Pancreas (tissue), 10 donors: ENCODE measurements around the gene TRIO. TPM values are rescaled to one million over a fixed set of nuclear protein-coding genes. Genes with fewer than 3 reads are reported as not detected.
A peak's percentile ranks its signal among the peaks of the same experiment; 100 is the strongest.

Experiments used
- ATAC-seq, 4 donors: fragments of 200-7000 bp; cut with Tn5 transposase; one replicate each; pipeline versions ENCODE4 v1.8.0 to v1.9.1; 2020; ENCODE audit warnings: mild to moderate bottlenecking in 4 of 4, moderate library complexity in 4 of 4
- DNase-seq, 6 donors: peaks; one replicate each; pipeline ENCODE4 v3.0.0-alpha.2; 2020
- FAIRE-seq: peaks from 2 replicates; lab custom pipeline; 2012; peaks lifted over from hg19 to GRCh38; lab: Jason Lieb, UNC
- H3K27ac ChIP-seq, 4 donors: fragments of 200-600 bp; sonication (generic); 1 replicate in 3 of 4; 2 replicates in 1 of 4; pipeline versions ENCODE4 v1.5.0 to v1.8.0; 2020
- H3K27me3 ChIP-seq, 4 donors: fragments of 200-600 bp; one replicate each; pipeline ENCODE4 v1.8.0; 2021
- H3K36me3 ChIP-seq, 3 donors: fragments of 200-600 bp; sonication (generic) in 1 of 3; one replicate each; pipeline versions ENCODE4 v1.5.0 to v1.8.0; 2020 to 2021
- H3K4me1 ChIP-seq, 3 donors: fragments of 200-600 bp; one replicate each; pipeline ENCODE4 v1.8.0; 2021
- H3K4me3 ChIP-seq, 4 donors: fragments of 200-600 bp; sonication (generic) in 2 of 4; one replicate each; pipeline versions ENCODE4 v1.5.0 to v1.8.0; 2020 to 2021
- H3K9me3 ChIP-seq, 4 donors: fragments of 200-600 bp; one replicate each; pipeline ENCODE4 v1.8.0; 2021
- CTCF ChIP-seq, 4 donors: fragments of 200-600 bp; sonication (generic) in 3 of 4; IDR thresholded peaks; one replicate each; pipeline versions ENCODE4 v1.5.0 to v1.8.0; 2021; ENCODE audit warnings: antibody characterized with exemption in 4 of 4
- WGBS, 2 donors: extraction: QIAGEN DNeasy Blood & Tissue Kit; methylation state at CpG; one replicate each; pipeline ENCODE4 v1.1.7; 2013; 5-methylcytosine and 5-hydroxymethylcytosine counted together
- intact Hi-C, 3 donors: fragments of 100-400 bp; cut with DNase I; formaldehyde crosslinking; loops; one replicate each; pipeline versions ENCODE4 v1.11.1 to v1.14.2; 2022
- polyA plus RNA-seq, 2 donors: library from polyadenylated mRNA; stranded (reverse); fragments of 200-250 nt; gene quantifications; one replicate each; pipeline ENCODE4 v1.2.3, GENCODE V29; 2013
- total RNA-seq, 6 donors: library from RNA; stranded (reverse); fragmentation: NEBNext Ultra II Directional in 4 of 6; extraction: Animal tissue kit (Norgen Biotek cat#: 25700) in 4 of 6; gene quantifications; one replicate each; pipeline versions ENCODE4 v1.2.1 to v1.2.4, GENCODE V29; 2021 to 2023
- donor health status: healthy with polysubstance abuse.
- donor health status: DM: no; HTN: no; CAD: no; lungs with moderate emphysema.
- donor health status: DM: no; HTN: no; CAD: no.
- donor health status: control.
- donor health status: control.
- donor health status: Bipolar disorder and iron deficiency.
- donor health status: DM: yes; HTN: yes; CAD: no.
- donor health status: DM: no; HTN: no; CAD: no.
- donor health status: DM: no; HTN: no; CAD: no.
- donor health status: DM: yes; HTN: yes; CAD: no.

TRIO gene
- total and polyA plus RNA-seq, 8 donors: 27.3 to 82.5 (median 38.3) TPM

- intact Hi-C loops: no loop called here
- Histone ChIP-seq H3K9me3 (no peaks in the 10 kb centered on the region), H3K27me3 (no peaks in the 10 kb centered on the region), H3K27ac (no peak overlapping the region), H3K4me3 (no peak overlapping the region), H3K36me3 (peaks cover 0 to 20% (median 0%) of the 10 kb centered on the region in 3 donors), H3K4me1 (no peaks in the 10 kb centered on the region)
- WGBS, 2 donors: 74 to 78% methylated on average over 5 of the region's 5 CpGs
- DNase-seq (no peak), ATAC-seq (peak in 1 of 4 donors; percentile 10), FAIRE-seq (no peak)
- TF ChIP-seq CTCF (IDR thresholded peaks at IDR 0.05): no peak
These were observed 264.6 kb downstream of the TRIO start for GRCh38 chr5:14407746-14408175.

- peaks cover 0 to 20% (median 0%) of the 10 kb centered on the region in 3 donors for H3K36me3 ChIP-seq
- no peak overlapping the region for H3K27ac ChIP-seq
- H3K27me3 ChIP-seq: no peaks in the 10 kb centered on the region
- 91% methylated on average over 14 of the region's 14 CpGs for WGBS, 2 donors
- intact Hi-C loops: no loop called here
- TF ChIP-seq CTCF (IDR thresholded peaks at IDR 0.05): no peak
- H3K4me1 ChIP-seq: no peaks in the 10 kb centered on the region
- no peak overlapping the region for H3K4me3 ChIP-seq
- DNase-seq (no peak), FAIRE-seq (no peak), ATAC-seq (peak in 1 of 4 donors; percentile 6)
- H3K9me3 ChIP-seq: no peaks in the 10 kb centered on the region
These were observed 265.9 kb downstream of the TRIO start for GRCh38 chr5:14408969-14409586.

GRCh38 chr5:14410068-14410393, 266.9 kb downstream of the TRIO start:
- no peaks in the 10 kb centered on the region for H3K9me3 ChIP-seq
- no peak for TF ChIP-seq CTCF (IDR thresholded peaks at IDR 0.05)
- H3K4me1 ChIP-seq: no peaks in the 10 kb centered on the region
- no peak overlapping the region for H3K4me3 ChIP-seq
- intact Hi-C loops: no loop called here
- peaks cover 0 to 20% (median 0%) of the 10 kb centered on the region in 3 donors for H3K36me3 ChIP-seq
- no peak for FAIRE-seq
- ATAC-seq: peak in 1 of 4 donors; percentile 26
- no peaks in the 10 kb centered on the region for H3K27me3 ChIP-seq
- DNase-seq: no peak
- WGBS, 2 donors: 87 to 92% methylated on average over 12 of the region's 12 CpGs
- no peak overlapping the region for H3K27ac ChIP-seq

- no peaks in the 10 kb centered on the region for H3K27me3 ChIP-seq
- DNase-seq (no peak), FAIRE-seq (no peak), ATAC-seq (peak in 3 of 4 donors; percentile 31 to 41 (median 34))
- WGBS, 2 donors: 71 to 78% methylated on average over 18 of the region's 18 CpGs
- H3K4me1 ChIP-seq: no peaks in the 10 kb centered on the region
- no peaks in the 10 kb centered on the region for H3K9me3 ChIP-seq
- TF ChIP-seq CTCF (IDR thresholded peaks at IDR 0.05): no peak
- peaks cover 0 to 20% (median 0%) of the 10 kb centered on the region in 3 donors for H3K36me3 ChIP-seq
- no peak overlapping the region for H3K27ac ChIP-seq
- intact Hi-C loops: no loop called here
- H3K4me3 ChIP-seq: no peak overlapping the region
These were observed 267.5 kb downstream of the TRIO start for GRCh38 chr5:14410394-14411201.

GRCh38 chr5:14411216-14411615, 268.1 kb downstream of the TRIO start:
- DNase-seq (no peak), ATAC-seq (no peak), FAIRE-seq (no peak)
- WGBS, 2 donors: 92 to 95% methylated on average over 6 of the region's 6 CpGs
- no peak overlapping the region for H3K27ac ChIP-seq
- H3K4me3 ChIP-seq: no peak overlapping the region
- H3K4me1 ChIP-seq: no peaks in the 10 kb centered on the region
- H3K9me3 ChIP-seq: no peaks in the 10 kb centered on the region
- intact Hi-C loops: no loop called here
- peaks cover 0 to 20% (median 0%) of the 10 kb centered on the region in 3 donors for H3K36me3 ChIP-seq
- no peak for TF ChIP-seq CTCF (IDR thresholded peaks at IDR 0.05)
- no peaks in the 10 kb centered on the region for H3K27me3 ChIP-seq
